B cell (primary cell): Measurements from ENCODE around the gene PDCD11.

Source experiments
- EZH2 ChIP-seq: IDR thresholded peaks from 2 replicates; pipeline ENCODE4 v1.6.1; 2012; ENCODE audit warnings: borderline replicate concordance, low read depth, mild to moderate bottlenecking, moderate library complexity, low read length; ENCODE audit not compliant: insufficient read depth, poor library complexity, severe bottlenecking
- TF ChIP-seq, protein P1 (sequence below): fragments of 200-600 bp; IDR thresholded peaks from one replicate; pipeline ENCODE4 v1.8.0; 2022; ENCODE audit warnings: antibody characterized with exemption, mild to moderate bottlenecking

DNA sequence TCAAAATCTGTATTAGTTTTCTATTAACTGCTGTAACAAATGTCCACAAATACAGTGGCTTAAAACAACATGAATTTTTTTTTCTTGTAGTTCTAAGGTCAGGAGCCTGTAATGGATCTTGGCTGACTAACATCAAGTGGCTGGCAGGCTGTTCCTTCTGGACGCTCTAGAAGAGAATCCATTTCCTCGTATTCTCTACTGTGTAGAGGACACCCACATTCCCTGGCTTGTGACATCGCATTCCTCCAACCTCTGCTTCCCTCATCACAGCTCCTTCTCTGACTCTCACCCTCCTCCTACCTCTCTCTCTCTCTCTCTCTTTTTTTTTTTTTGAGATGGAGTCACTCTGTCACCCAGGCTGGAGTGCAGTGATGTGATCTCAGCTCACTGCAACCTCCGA is 67.1 kb downstream of the PDCD11 start:
- TF ChIP-seq, protein P1, sequence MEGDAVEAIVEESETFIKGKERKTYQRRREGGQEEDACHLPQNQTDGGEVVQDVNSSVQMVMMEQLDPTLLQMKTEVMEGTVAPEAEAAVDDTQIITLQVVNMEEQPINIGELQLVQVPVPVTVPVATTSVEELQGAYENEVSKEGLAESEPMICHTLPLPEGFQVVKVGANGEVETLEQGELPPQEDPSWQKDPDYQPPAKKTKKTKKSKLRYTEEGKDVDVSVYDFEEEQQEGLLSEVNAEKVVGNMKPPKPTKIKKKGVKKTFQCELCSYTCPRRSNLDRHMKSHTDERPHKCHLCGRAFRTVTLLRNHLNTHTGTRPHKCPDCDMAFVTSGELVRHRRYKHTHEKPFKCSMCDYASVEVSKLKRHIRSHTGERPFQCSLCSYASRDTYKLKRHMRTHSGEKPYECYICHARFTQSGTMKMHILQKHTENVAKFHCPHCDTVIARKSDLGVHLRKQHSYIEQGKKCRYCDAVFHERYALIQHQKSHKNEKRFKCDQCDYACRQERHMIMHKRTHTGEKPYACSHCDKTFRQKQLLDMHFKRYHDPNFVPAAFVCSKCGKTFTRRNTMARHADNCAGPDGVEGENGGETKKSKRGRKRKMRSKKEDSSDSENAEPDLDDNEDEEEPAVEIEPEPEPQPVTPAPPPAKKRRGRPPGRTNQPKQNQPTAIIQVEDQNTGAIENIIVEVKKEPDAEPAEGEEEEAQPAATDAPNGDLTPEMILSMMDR, result no peak
- TF ChIP-seq EZH2, result no peak
